ENCODE results near the gene FLT4. TPM values are rescaled to one million over a fixed set of nuclear protein-coding genes. Genes with fewer than 3 reads are reported as not detected.
"Not testable (repeated sequence)": the region's sequence is repeated elsewhere in the genome, so short reads cannot be mapped to it uniquely, and the experiment has no call there.

The FLT4 gene
- total and polyA plus RNA-seq, 4 donors: 0.13 to 22.1 (median 7.6) TPM

DNA sequence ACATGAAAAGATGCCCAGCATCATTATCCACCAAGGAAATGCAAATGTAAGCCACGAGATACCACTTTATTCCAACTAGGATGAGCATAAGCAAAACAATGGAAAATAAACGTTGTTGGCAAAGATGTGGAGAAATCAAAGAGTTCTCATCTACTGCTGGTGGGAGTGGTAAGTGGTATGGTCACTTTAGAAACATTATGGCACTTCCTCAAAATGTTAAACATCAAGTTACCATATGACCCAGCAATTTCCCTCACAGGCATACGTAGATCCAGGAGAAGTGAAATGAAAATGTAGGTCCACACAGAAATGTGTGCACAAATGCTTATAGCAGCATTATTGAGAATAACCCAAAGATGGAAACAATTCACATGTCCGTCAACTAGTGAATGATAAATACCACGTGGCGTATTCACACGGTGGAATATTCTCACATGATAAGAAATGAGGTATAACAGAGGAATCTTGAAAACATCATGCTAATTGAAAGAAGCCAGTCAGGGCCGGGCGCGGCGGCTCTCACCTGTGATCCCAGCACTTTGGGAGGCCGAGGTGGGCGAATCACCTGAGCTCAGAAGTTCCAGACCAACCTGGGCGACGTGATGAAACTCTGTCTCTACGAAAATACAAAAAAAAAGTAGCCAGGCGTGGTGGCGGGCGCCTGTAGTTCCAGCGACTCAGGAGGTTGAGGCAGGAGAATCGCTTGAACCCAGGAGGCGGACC, 16.4 kb upstream of the FLT4 start:
- H3K27ac ChIP-seq (ENCODE audit: low read depth in 1 of 2, low read length in 2 of 2): no peak overlapping the region
- no peak for ATAC-seq (ENCODE audit: low FRiP score)
- no peaks in the 10 kb centered on the region for H3K36me3 ChIP-seq (ENCODE audit: control insufficient read depth in 1 of 2, insufficient read depth in 2 of 2, low read length in 1 of 2)
- no peaks in the 10 kb centered on the region for H3K9me3 ChIP-seq (ENCODE audit: control insufficient read depth, low read length)
- WGBS, 2 donors: 78 to 85% methylated on average over 22 of the region's 22 CpGs
- H3K4me3 ChIP-seq (ENCODE audit: low read length in 2 of 2): no peak overlapping the region
- intact Hi-C loops (cut with DNase I): no loop called here
- no peaks in the 10 kb centered on the region for H3K27me3 ChIP-seq (ENCODE audit: control insufficient read depth in 1 of 2, insufficient read depth in 2 of 2, low read length in 1 of 2)
- DNase-seq: no peak
- no peaks in the 10 kb centered on the region for H3K4me1 ChIP-seq (ENCODE audit: control insufficient read depth in 1 of 2, insufficient read depth in 2 of 2, low read length in 2 of 2)

DNA sequence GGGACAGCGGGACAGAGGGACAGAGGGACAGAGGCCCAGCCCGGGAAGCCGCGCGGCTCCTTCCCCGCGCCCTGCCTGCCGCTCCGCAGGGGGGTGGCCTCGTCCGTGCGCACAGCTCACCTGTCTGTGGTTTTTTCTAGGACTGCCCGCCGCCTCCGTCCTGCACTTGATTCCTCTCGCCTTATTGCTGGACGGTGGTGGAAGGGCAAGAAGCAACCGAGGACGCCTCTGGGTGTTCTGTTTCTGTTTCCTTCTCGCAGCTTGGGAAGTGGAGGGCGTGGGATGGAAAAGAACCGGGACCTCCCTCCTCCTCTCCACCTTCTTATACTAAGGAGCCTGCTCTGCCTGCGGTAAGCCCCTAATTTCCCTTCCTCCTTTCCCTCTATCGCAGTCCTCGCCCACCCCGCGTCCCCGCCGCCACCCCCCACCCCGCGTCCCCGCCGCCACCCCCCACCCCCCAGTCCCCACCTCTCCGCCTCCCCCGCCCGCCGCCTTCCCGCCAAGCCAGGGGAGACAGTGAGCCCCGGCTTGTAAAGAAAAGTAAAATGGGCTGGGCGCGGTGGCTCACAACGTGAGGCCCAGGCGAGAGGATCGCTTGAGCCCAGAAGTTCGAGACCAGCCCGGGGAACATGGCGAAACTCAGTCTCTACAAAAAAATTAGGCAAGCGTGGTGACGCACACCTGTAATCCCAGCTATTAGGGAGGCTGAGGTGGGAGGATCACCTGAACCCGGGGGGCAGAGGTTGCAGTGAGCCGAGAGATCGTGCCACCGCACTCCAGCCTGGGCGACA, 9.6 kb upstream of the FLT4 start:
- WGBS, 2 donors: 26 to 35% methylated on average over 42 to 54 of the region's 54 CpGs

DNA sequence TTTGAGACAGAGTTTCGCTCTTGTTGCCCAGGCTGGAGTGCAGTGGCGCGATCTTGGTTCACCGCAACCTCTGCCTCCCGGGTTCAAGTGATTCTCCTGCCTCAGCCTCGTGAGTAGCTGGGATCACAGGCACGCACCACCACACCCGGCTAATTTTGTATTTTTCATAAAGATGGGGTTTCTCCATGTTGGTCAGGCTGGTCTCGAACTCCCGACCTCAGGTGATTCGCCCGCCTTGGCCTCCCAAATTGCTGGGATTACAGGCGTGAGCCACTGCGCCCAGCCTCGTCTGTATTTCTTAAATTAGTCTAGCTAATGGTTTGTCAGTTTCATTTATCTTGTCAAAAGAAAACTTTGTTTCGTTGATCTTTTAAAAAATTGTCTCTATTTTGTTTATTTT, 5.8 kb upstream of the FLT4 start:
- intact Hi-C loops (cut with DNase I); H3K9me3 ChIP-seq (ENCODE audit: control insufficient read depth, low read length); H3K27me3 ChIP-seq (ENCODE audit: control insufficient read depth in 1 of 2, insufficient read depth in 2 of 2, low read length in 1 of 2); H3K27ac ChIP-seq (ENCODE audit: low read depth in 1 of 2, low read length in 2 of 2); H3K36me3 ChIP-seq (ENCODE audit: control insufficient read depth in 1 of 2, insufficient read depth in 2 of 2, low read length in 1 of 2); H3K4me1 ChIP-seq (ENCODE audit: control insufficient read depth in 1 of 2, insufficient read depth in 2 of 2, low read length in 2 of 2); DNase-seq; ATAC-seq (ENCODE audit: low FRiP score); H3K4me3 ChIP-seq (ENCODE audit: low read length in 2 of 2): not testable (repeated sequence)
- 84 to 86% methylated on average over 16 of the region's 16 CpGs for WGBS, 2 donors

More for the DNA sequence above, 9.6 kb upstream of the FLT4 start:
- H3K4me3 ChIP-seq (ENCODE audit: low read length in 2 of 2): no peak overlapping the region
- no peaks in the 10 kb centered on the region for H3K9me3 ChIP-seq (ENCODE audit: control insufficient read depth, low read length)
- ATAC-seq (ENCODE audit: low FRiP score) (no peak), DNase-seq (no peak)
- H3K4me1 ChIP-seq (ENCODE audit: control insufficient read depth in 1 of 2, insufficient read depth in 2 of 2, low read length in 2 of 2): no peaks in the 10 kb centered on the region
- no peaks in the 10 kb centered on the region for H3K36me3 ChIP-seq (ENCODE audit: control insufficient read depth in 1 of 2, insufficient read depth in 2 of 2, low read length in 1 of 2)
- intact Hi-C loops (cut with DNase I): no loop called here
- H3K27me3 ChIP-seq (ENCODE audit: control insufficient read depth in 1 of 2, insufficient read depth in 2 of 2, low read length in 1 of 2): no peaks in the 10 kb centered on the region
- no peak overlapping the region for H3K27ac ChIP-seq (ENCODE audit: low read depth in 1 of 2, low read length in 2 of 2)

GRCh38 chr5:180652771-180653170, 3.4 kb upstream of the FLT4 start:
- H3K4me1 ChIP-seq (ENCODE audit: control insufficient read depth in 1 of 2, insufficient read depth in 2 of 2, low read length in 2 of 2): no peaks in the 10 kb centered on the region
- no peak overlapping the region for H3K4me3 ChIP-seq (ENCODE audit: low read length in 2 of 2)
- DNase-seq: no peak
- WGBS, 2 donors: 58 to 59% methylated on average over 5 of the region's 5 CpGs
- no peak overlapping the region for H3K27ac ChIP-seq (ENCODE audit: low read depth in 1 of 2, low read length in 2 of 2)
- intact Hi-C loops (cut with DNase I): no loop called here
- peaks cover 0 to 2% of the 10 kb centered on the region in 2 donors for H3K27me3 ChIP-seq (ENCODE audit: control insufficient read depth in 1 of 2, insufficient read depth in 2 of 2, low read length in 1 of 2)
- no peaks in the 10 kb centered on the region for H3K9me3 ChIP-seq (ENCODE audit: control insufficient read depth, low read length)
- no peak for ATAC-seq (ENCODE audit: low FRiP score)
- H3K36me3 ChIP-seq (ENCODE audit: control insufficient read depth in 1 of 2, insufficient read depth in 2 of 2, low read length in 1 of 2): no peaks in the 10 kb centered on the region

- Histone ChIP-seq H3K27ac (ENCODE audit: low read depth in 1 of 2, low read length in 2 of 2) (no peak overlapping the region), H3K36me3 (ENCODE audit: control insufficient read depth in 1 of 2, insufficient read depth in 2 of 2, low read length in 1 of 2) (no peaks in the 10 kb centered on the region), H3K4me1 (ENCODE audit: control insufficient read depth in 1 of 2, insufficient read depth in 2 of 2, low read length in 2 of 2) (no peaks in the 10 kb centered on the region), H3K9me3 (ENCODE audit: control insufficient read depth, low read length) (no peaks in the 10 kb centered on the region), H3K27me3 (ENCODE audit: control insufficient read depth in 1 of 2, insufficient read depth in 2 of 2, low read length in 1 of 2) (peaks cover 0 to 2% of the 10 kb centered on the region in 2 donors), H3K4me3 (ENCODE audit: low read length in 2 of 2) (no peak overlapping the region)
- DNase-seq: no peak
- ATAC-seq (ENCODE audit: low FRiP score): no peak
- WGBS, 2 donors: 87% methylated on average over 11 of the region's 11 CpGs
- intact Hi-C loops (cut with DNase I): no loop called here
Measured at GRCh38 chr5:180652346-180652745, 2.9 kb upstream of the FLT4 start.

GRCh38 chr5:180648658-180649296, 623 bp downstream of the FLT4 start:
- no peak for ATAC-seq (ENCODE audit: low FRiP score)
- DNase-seq: no peak

DNA sequence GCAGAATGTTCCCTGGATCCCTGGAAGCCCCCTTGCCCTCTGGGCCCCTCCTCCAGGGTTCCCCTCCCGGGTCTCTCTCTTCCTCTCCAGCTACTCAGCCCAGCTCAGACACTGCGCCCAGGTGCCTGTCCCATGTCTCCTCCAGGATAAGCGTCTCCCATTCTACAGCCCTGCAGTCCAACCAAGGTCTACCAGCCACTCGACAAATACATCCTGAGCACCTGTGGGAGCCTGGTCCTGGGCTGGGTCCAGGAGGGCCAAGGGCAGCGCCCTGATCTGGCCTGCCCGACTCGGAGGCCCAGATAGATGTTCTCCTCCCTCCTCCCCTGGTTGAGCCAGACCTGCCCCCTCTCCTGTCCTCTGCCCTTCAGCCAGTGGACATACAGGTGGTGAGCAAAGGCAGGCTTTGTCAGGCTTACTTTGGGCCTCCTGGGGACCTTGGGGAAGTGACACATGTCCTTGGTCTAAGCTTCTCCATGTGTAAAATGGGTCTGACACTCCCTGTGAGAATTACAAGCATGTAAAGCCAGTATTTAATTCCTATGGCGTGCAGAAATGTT, 1.4 kb downstream of the FLT4 start:
- intact Hi-C loops (cut with DNase I): no loop called here
- Histone ChIP-seq H3K9me3 (ENCODE audit: control insufficient read depth, low read length) (no peaks in the 10 kb centered on the region), H3K4me3 (ENCODE audit: low read length in 2 of 2) (no peak overlapping the region), H3K36me3 (ENCODE audit: control insufficient read depth in 1 of 2, insufficient read depth in 2 of 2, low read length in 1 of 2) (no peaks in the 10 kb centered on the region), H3K27me3 (ENCODE audit: control insufficient read depth in 1 of 2, insufficient read depth in 2 of 2, low read length in 1 of 2) (peaks cover 0 to 1% of the 10 kb centered on the region in 2 donors), H3K27ac (ENCODE audit: low read depth in 1 of 2, low read length in 2 of 2) (no peak overlapping the region), H3K4me1 (ENCODE audit: control insufficient read depth in 1 of 2, insufficient read depth in 2 of 2, low read length in 2 of 2) (no peaks in the 10 kb centered on the region)
- no peak for DNase-seq
- ATAC-seq (ENCODE audit: low FRiP score): no peak
- WGBS, 2 donors: 89 to 90% methylated on average over 8 of the region's 8 CpGs

More at GRCh38 chr5:180648658-180649296, 623 bp downstream of the FLT4 start:
- Histone ChIP-seq H3K9me3 (ENCODE audit: control insufficient read depth, low read length) (no peaks in the 10 kb centered on the region), H3K27ac (ENCODE audit: low read depth in 1 of 2, low read length in 2 of 2) (no peak overlapping the region), H3K4me3 (ENCODE audit: low read length in 2 of 2) (peak overlapping the region in 1 of 2 donors; percentile 18), H3K36me3 (ENCODE audit: control insufficient read depth in 1 of 2, insufficient read depth in 2 of 2, low read length in 1 of 2) (no peaks in the 10 kb centered on the region), H3K27me3 (ENCODE audit: control insufficient read depth in 1 of 2, insufficient read depth in 2 of 2, low read length in 1 of 2) (peaks cover 0 to 2% of the 10 kb centered on the region in 2 donors), H3K4me1 (ENCODE audit: control insufficient read depth in 1 of 2, insufficient read depth in 2 of 2, low read length in 2 of 2) (no peaks in the 10 kb centered on the region)
- 3% methylated on average over 50 to 80 of the region's 80 CpGs for WGBS, 2 donors
- intact Hi-C loops (cut with DNase I): no loop called here

DNA sequence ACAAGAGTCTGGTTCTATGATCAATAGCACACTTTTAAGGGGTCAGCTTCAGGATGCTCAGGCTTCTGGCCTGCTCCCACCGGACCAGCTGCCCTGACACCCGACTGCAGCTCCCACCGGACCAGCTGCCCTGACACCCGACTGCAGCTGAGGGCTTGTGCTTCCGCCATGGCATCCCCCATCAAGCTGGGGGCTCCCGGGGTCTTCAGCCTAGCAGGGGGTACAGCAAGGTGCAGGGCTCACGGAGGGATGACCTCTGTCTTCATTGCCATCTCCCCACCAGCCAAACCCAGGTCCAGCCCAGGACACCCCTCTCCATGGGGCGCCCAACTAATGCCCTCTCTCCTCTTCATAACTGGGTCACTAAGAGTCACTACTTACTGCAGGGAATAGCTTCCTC, 1.9 kb downstream of the FLT4 start:
- DNase-seq: no peak
- no peak overlapping the region for H3K4me3 ChIP-seq (ENCODE audit: low read length in 2 of 2)
- no peaks in the 10 kb centered on the region for H3K4me1 ChIP-seq (ENCODE audit: control insufficient read depth in 1 of 2, insufficient read depth in 2 of 2, low read length in 2 of 2)
- WGBS, 2 donors: 80 to 94% methylated on average over 4 to 8 of the region's 8 CpGs
- H3K27me3 ChIP-seq (ENCODE audit: control insufficient read depth in 1 of 2, insufficient read depth in 2 of 2, low read length in 1 of 2): no peaks in the 10 kb centered on the region
- no peak overlapping the region for H3K27ac ChIP-seq (ENCODE audit: low read depth in 1 of 2, low read length in 2 of 2)
- ATAC-seq (ENCODE audit: low FRiP score): no peak
- intact Hi-C loops (cut with DNase I): no loop called here
- H3K36me3 ChIP-seq (ENCODE audit: control insufficient read depth in 1 of 2, insufficient read depth in 2 of 2, low read length in 1 of 2): no peaks in the 10 kb centered on the region
- H3K9me3 ChIP-seq (ENCODE audit: control insufficient read depth, low read length): no peaks in the 10 kb centered on the region

Data from aorta (tissue), 5 donors.